PC-3 (cell line): ENCODE measurements around the gene TMEM131L.

Experiments used
- EZH2phosphoT487 ChIP-seq: fragments of 300-600 bp; sonication (generic); IDR thresholded peaks from 2 replicates; pipeline ENCODE4 v1.6.1; 2018; ENCODE audit warnings: mild to moderate bottlenecking, antibody characterized with exemption, low read length, borderline replicate concordance
- TF ChIP-seq, protein P1 (sequence below): fragments of 300-600 bp; sonication (generic); conservative IDR thresholded peaks from 2 replicates; pipeline ENCODE4 v1.5.1; 2017; ENCODE audit warnings: antibody characterized with exemption, low read depth, mild to moderate bottlenecking, low read length

DNA sequence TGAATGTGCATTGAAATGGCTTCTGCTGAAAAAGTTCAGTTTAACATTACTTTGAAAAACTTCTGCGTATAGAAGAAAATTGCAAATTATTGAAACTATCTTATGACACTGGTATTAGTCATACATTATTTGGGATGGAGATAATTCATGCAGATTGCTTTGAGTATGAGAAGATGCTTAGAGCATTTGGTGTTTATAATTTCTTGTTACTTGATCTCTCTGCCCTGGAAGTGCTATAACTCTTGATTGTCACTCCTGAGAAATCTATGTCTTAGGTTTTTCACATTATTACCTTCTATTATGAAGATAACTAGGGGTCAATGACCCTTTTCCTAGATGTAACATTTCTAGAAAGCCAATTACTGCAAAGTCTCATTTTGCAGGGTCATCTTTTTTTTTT lies 36.4 kb downstream of the TMEM131L start:
- TF ChIP-seq, protein P1, sequence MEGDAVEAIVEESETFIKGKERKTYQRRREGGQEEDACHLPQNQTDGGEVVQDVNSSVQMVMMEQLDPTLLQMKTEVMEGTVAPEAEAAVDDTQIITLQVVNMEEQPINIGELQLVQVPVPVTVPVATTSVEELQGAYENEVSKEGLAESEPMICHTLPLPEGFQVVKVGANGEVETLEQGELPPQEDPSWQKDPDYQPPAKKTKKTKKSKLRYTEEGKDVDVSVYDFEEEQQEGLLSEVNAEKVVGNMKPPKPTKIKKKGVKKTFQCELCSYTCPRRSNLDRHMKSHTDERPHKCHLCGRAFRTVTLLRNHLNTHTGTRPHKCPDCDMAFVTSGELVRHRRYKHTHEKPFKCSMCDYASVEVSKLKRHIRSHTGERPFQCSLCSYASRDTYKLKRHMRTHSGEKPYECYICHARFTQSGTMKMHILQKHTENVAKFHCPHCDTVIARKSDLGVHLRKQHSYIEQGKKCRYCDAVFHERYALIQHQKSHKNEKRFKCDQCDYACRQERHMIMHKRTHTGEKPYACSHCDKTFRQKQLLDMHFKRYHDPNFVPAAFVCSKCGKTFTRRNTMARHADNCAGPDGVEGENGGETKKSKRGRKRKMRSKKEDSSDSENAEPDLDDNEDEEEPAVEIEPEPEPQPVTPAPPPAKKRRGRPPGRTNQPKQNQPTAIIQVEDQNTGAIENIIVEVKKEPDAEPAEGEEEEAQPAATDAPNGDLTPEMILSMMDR = no peak
- TF ChIP-seq EZH2phosphoT487 = no peak
